ENCODE measurements around the gene MANF. TPM values are rescaled to one million over a fixed set of nuclear protein-coding genes. Genes with fewer than 3 reads are reported as not detected.
"Not testable (repeated sequence)": the region's sequence is repeated elsewhere in the genome, so short reads cannot be mapped to it uniquely, and the experiment has no call there.

The MANF gene
- polyA plus RNA-seq, 1 donor from 2014 or later: 33.6 TPM

- H3K9me3 Mint-ChIP-seq: no peaks in the 10 kb centered on the region
- H3K27ac Mint-ChIP-seq: no peak overlapping the region
- H3K36me3 Mint-ChIP-seq: peaks cover 2% of the 10 kb centered on the region
- H3K4me1 Mint-ChIP-seq: no peaks in the 10 kb centered on the region
- no peak overlapping the region for H3K4me3 Mint-ChIP-seq
- H3K27me3 Mint-ChIP-seq: no peaks in the 10 kb centered on the region
Observed at GRCh38 chr3:51357856-51358255, 27.2 kb upstream of the MANF start.

DNA sequence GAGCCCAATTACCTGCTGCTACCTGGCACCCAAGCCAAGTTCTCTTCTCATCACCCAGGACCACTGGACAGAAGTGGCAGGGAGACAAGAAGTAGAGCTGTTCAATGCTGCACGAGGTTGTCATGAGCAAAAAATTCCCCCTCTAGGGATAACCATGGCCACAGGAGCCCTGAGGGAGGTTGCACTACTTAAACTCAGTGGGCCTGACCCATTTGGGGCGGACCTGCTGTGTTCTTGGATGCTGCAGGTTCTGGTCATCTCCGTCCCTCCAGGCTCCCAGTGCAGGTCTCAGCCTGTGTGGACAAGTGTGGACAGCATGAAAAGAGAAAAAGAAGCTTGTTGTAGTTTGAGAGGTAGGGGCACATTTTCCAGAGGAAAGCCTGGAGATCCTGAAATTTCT is 26.1 kb upstream of the MANF start:
- no peaks in the 10 kb centered on the region for H3K4me1 Mint-ChIP-seq
- no peak overlapping the region for H3K27ac Mint-ChIP-seq
- H3K4me3 Mint-ChIP-seq: no peak overlapping the region
- no peaks in the 10 kb centered on the region for H3K9me3 Mint-ChIP-seq
- no peaks in the 10 kb centered on the region for H3K27me3 Mint-ChIP-seq
- H3K36me3 Mint-ChIP-seq: peaks cover 2% of the 10 kb centered on the region

DNA sequence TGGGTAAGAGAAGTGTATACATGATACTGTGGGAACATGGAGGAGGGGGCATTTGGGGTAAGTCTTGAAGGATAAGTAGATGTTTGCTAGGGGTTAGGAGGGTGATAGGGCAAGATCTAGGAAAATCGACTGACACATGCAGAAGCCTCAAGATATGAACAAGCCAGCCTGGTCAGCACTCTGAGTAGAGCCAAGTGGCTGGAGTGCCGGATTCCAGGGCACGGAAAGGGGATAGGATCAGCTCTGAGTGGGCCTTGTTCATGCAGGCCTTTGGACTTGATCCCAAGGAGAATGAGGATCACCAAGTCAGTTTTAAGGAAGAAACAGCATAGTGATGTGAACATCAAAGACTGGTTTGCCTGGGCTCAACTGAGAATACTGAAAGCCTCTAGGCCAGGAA is 24.3 kb upstream of the MANF start:
- Mint-ChIP-seq H3K27ac (no peak overlapping the region), H3K4me3 (no peak overlapping the region), H3K36me3 (peaks cover 2% of the 10 kb centered on the region), H3K27me3 (peaks cover 2% of the 10 kb centered on the region), H3K9me3 (no peaks in the 10 kb centered on the region), H3K4me1 (no peaks in the 10 kb centered on the region)

- H3K27ac Mint-ChIP-seq: no peak overlapping the region
- no peaks in the 10 kb centered on the region for H3K9me3 Mint-ChIP-seq
- H3K27me3 Mint-ChIP-seq: peaks cover 5% of the 10 kb centered on the region
Observed at GRCh38 chr3:51361746-51362145, 23.3 kb upstream of the MANF start.

GRCh38 chr3:51362476-51362875 is 22.6 kb upstream of the MANF start:
- Mint-ChIP-seq H3K27ac (no peak overlapping the region), H3K27me3 (peaks cover 12% of the 10 kb centered on the region), H3K9me3 (no peaks in the 10 kb centered on the region)

More at GRCh38 chr3:51361746-51362145, 23.3 kb upstream of the MANF start:
- Mint-ChIP-seq H3K4me3 (no peak overlapping the region), H3K4me1 (no peaks in the 10 kb centered on the region), H3K36me3 (peaks cover 2% of the 10 kb centered on the region)

DNA sequence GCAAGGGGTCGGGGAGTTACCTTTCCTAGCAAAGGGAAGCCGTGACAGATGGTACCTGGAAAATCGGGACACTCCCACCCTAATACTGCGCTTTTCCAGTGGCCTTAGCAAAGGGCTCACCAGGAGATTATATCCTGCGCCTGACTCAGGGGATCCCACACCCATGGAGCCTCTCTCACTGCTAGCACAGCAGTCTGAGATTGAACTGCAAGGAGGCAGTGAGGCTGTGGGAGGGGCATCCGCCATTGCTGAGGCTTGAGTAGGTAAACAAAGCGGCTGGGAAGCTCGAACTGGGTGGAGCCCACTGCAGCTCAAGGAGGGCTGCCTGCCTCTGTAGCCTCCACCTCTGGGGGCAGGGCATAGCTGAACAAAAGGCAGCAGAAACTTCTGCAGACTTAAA is 16.8 kb upstream of the MANF start:
- H3K27me3 Mint-ChIP-seq: peaks cover 18% of the 10 kb centered on the region
- not testable (repeated sequence) for H3K9me3 Mint-ChIP-seq, H3K4me1 Mint-ChIP-seq, H3K36me3 Mint-ChIP-seq, H3K4me3 Mint-ChIP-seq, H3K27ac Mint-ChIP-seq

More at GRCh38 chr3:51362476-51362875, 22.6 kb upstream of the MANF start:
- no peaks in the 10 kb centered on the region for H3K4me1 Mint-ChIP-seq
- no peak overlapping the region for H3K4me3 Mint-ChIP-seq
- peaks cover 2% of the 10 kb centered on the region for H3K36me3 Mint-ChIP-seq

DNA sequence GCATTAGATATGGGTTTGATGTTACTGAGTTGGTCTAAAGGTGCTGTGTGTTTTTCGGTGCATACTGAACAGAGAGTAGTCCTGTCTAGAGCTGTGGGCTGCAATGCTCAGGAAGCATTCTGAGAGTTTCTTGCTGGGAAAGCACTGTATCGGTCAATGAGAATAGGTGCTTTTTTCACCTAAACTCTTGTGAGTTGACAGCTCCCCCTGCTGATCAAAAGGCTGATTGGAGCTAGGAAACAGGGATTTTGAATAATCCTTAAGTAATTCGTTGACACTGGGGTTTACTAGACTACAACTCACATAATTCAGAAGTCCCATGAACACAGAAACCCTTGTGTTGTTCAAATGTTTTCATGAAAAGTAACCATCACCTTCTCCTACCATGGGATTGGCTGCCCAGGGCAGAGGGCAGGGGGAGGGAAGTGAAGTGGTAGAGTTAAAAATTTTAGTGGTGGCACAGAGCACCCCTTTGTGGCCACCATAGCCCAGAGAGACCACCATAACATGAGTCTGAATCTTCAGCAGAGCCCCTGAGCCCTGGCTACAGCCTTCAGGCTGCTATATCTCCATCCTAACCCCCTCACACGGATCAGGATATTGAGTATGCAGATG is 13.0 kb upstream of the MANF start:
- no peaks in the 10 kb centered on the region for H3K9me3 Mint-ChIP-seq
- H3K36me3 Mint-ChIP-seq: no peaks in the 10 kb centered on the region
- H3K4me3 Mint-ChIP-seq: no peak overlapping the region
- H3K27ac Mint-ChIP-seq: no peak overlapping the region
- no peaks in the 10 kb centered on the region for H3K4me1 Mint-ChIP-seq
- peaks cover 12% of the 10 kb centered on the region for H3K27me3 Mint-ChIP-seq

GRCh38 chr3:51373658-51374421 is 11.3 kb upstream of the MANF start:
- Mint-ChIP-seq H3K4me3 (no peak overlapping the region), H3K27me3 (peaks cover 5% of the 10 kb centered on the region), H3K9me3 (no peaks in the 10 kb centered on the region), H3K4me1 (no peaks in the 10 kb centered on the region), H3K27ac (no peak overlapping the region), H3K36me3 (no peaks in the 10 kb centered on the region)

GRCh38 chr3:51374456-51374855 is 10.6 kb upstream of the MANF start:
- Mint-ChIP-seq H3K9me3 (no peaks in the 10 kb centered on the region), H3K36me3 (peaks cover 1% of the 10 kb centered on the region), H3K27me3 (peaks cover 4% of the 10 kb centered on the region), H3K4me1 (peaks cover 0 to 2% (median 0%) of the 10 kb centered on the region in 3 donors), H3K4me3 (peak overlapping the region in 1 of 4 donors; percentile 35), H3K27ac (no peak overlapping the region)

- H3K27ac Mint-ChIP-seq: no peak overlapping the region
- H3K36me3 Mint-ChIP-seq: peaks cover 1% of the 10 kb centered on the region
- H3K27me3 Mint-ChIP-seq: peaks cover 2% of the 10 kb centered on the region
- no peak overlapping the region for H3K4me3 Mint-ChIP-seq
- H3K4me1 Mint-ChIP-seq: peaks cover 0 to 2% (median 0%) of the 10 kb centered on the region in 3 donors
- H3K9me3 Mint-ChIP-seq: no peaks in the 10 kb centered on the region
Observed at GRCh38 chr3:51375136-51375535, 10.0 kb upstream of the MANF start.

GRCh38 chr3:51375571-51375970 is 9.5 kb upstream of the MANF start:
- H3K27ac Mint-ChIP-seq: no peak overlapping the region
- H3K9me3 Mint-ChIP-seq: no peaks in the 10 kb centered on the region
- peaks cover 1% of the 10 kb centered on the region for H3K36me3 Mint-ChIP-seq
- peaks cover 2% of the 10 kb centered on the region for H3K27me3 Mint-ChIP-seq
- H3K4me3 Mint-ChIP-seq: no peak overlapping the region
- peaks cover 0 to 2% (median 0%) of the 10 kb centered on the region in 3 donors for H3K4me1 Mint-ChIP-seq

DNA sequence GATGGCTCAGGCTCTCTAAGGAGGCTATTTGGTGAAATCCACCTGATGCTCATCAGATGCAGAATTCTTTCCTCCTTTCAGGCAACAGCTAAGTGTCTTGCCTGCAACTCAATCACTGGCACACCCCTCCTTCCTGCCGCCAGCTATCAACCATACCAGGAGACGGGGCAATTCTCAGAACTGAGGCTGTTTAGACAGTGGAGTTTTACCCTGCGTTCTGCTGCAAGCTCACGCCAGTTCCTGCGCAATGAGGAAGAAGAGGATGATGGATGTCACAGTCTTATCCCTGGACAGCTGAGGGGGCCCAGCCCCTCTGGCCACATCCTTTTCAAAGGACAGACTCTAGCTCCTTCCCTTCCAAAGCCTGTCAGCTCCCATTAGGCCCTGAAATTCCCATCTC is 7.0 kb upstream of the MANF start:
- Mint-ChIP-seq H3K4me1 (peaks cover 0 to 2% (median 0%) of the 10 kb centered on the region in 3 donors), H3K27me3 (peaks cover 2% of the 10 kb centered on the region), H3K4me3 (peak overlapping the region in 1 of 4 donors; percentile 1), H3K27ac (peak overlapping the region in 1 of 3 donors; percentile 53), H3K9me3 (no peaks in the 10 kb centered on the region), H3K36me3 (peaks cover 1% of the 10 kb centered on the region)

- peaks cover 1% of the 10 kb centered on the region for H3K36me3 Mint-ChIP-seq
- H3K4me1 Mint-ChIP-seq: peaks cover under 1 to 2% (median under 1%) of the 10 kb centered on the region in 3 donors
- H3K27me3 Mint-ChIP-seq: peaks cover 2% of the 10 kb centered on the region
- no peak overlapping the region for H3K4me3 Mint-ChIP-seq
- H3K9me3 Mint-ChIP-seq: no peaks in the 10 kb centered on the region
- H3K27ac Mint-ChIP-seq: no peak overlapping the region
Observed at GRCh38 chr3:51378726-51379125, 6.4 kb upstream of the MANF start.

- Mint-ChIP-seq H3K4me3 (no peak overlapping the region), H3K27ac (no peak overlapping the region), H3K4me1 (peaks cover 2 to 6% (median 5%) of the 10 kb centered on the region in 3 donors), H3K9me3 (no peaks in the 10 kb centered on the region), H3K36me3 (peaks cover 1% of the 10 kb centered on the region), H3K27me3 (peaks cover 2% of the 10 kb centered on the region)
Observed at GRCh38 chr3:51379301-51379700, 5.8 kb upstream of the MANF start.

GRCh38 chr3:51379746-51380455 is 5.2 kb upstream of the MANF start:
- Mint-ChIP-seq H3K4me1 (peaks cover 5 to 9% (median 5%) of the 10 kb centered on the region in 3 donors), H3K27me3 (peaks cover 2% of the 10 kb centered on the region), H3K36me3 (peaks cover 1% of the 10 kb centered on the region), H3K27ac (no peak overlapping the region), H3K9me3 (no peaks in the 10 kb centered on the region), H3K4me3 (peak overlapping the region in 1 of 4 donors; percentile 63)

Measured in IgD-negative memory B cell (primary cell).